GM21515 (cell line): ENCODE data around the gene SPTB.

Experiments
- ATAC-seq: cut with Tn5 transposase; IDR thresholded peaks from one replicate; pipeline ENCODE4 v1.9.1; 2021; ENCODE audit not compliant: unreplicated experiment

Gene SPTB

GRCh38 chr14:64732536-64733120 is 147.1 kb downstream of the SPTB start:
- ATAC-seq, result no peak

GRCh38 chr14:64732066-64732465 is 147.6 kb downstream of the SPTB start:
- ATAC-seq, result no peak

GRCh38 chr14:64731141-64731581 is 148.5 kb downstream of the SPTB start:
- ATAC-seq, result no peak

GRCh38 chr14:64730681-64731080 is 149.0 kb downstream of the SPTB start:
- no peak for ATAC-seq

- no peak for ATAC-seq
Observed at GRCh38 chr14:64730061-64730440, 149.7 kb downstream of the SPTB start.

- ATAC-seq, result no peak
Observed at GRCh38 chr14:64729386-64730060, 150.2 kb downstream of the SPTB start.

GRCh38 chr14:64728856-64729255 is 150.9 kb downstream of the SPTB start:
- no peak for ATAC-seq

- ATAC-seq, result no peak
Observed at GRCh38 chr14:64728106-64728505, 151.6 kb downstream of the SPTB start.

GRCh38 chr14:64727551-64728071 is 152.1 kb downstream of the SPTB start:
- no peak for ATAC-seq

GRCh38 chr14:64726585-64726890 is 153.2 kb downstream of the SPTB start:
- no peak for ATAC-seq

- ATAC-seq, result no peak
Observed at GRCh38 chr14:64725879-64726584, 153.7 kb downstream of the SPTB start.

GRCh38 chr14:64725261-64725815 is 154.4 kb downstream of the SPTB start:
- no peak for ATAC-seq

GRCh38 chr14:64724578-64724930 is 155.2 kb downstream of the SPTB start:
- ATAC-seq, result no peak

GRCh38 chr14:64723691-64724577 is 155.8 kb downstream of the SPTB start:
- no peak for ATAC-seq

GRCh38 chr14:64722842-64723447 is 156.8 kb downstream of the SPTB start:
- ATAC-seq, result no peak

GRCh38 chr14:64721899-64722298 is 157.8 kb downstream of the SPTB start:
- no peak for ATAC-seq

GRCh38 chr14:64721391-64721791 is 158.3 kb downstream of the SPTB start:
- ATAC-seq, result no peak

GRCh38 chr14:64720131-64720576 is 159.6 kb downstream of the SPTB start:
- ATAC-seq, result no peak

GRCh38 chr14:64719601-64720000 is 160.1 kb downstream of the SPTB start:
- no peak for ATAC-seq

GRCh38 chr14:64718762-64719161 is 160.9 kb downstream of the SPTB start:
- no peak for ATAC-seq
